MM.1S (cell line): ENCODE data around the gene WDR45B.

Source experiments
- DNase-seq: peaks from one replicate; pipeline ENCODE4 v3.0.0-alpha.2; 2015
- H2AFZ ChIP-seq: fragments of 300-600 bp; sonication (generic); 2 replicates; pipeline ENCODE4 v1.6.0; 2016; ENCODE audit warnings: antibody characterized with exemption, low read length
- H3F3A ChIP-seq: fragments of 300-600 bp; sonication (generic); 2 replicates; pipeline ENCODE4 v1.6.1; 2016; ENCODE audit warnings: mild to moderate bottlenecking, antibody characterized with exemption, low read length, moderate library complexity, mixed read lengths; ENCODE audit not compliant: insufficient read depth
- H3K27ac ChIP-seq: fragments of 300-600 bp; sonication (generic); 2 replicates; pipeline ENCODE4 v1.5.1; 2016; ENCODE audit warnings: mild to moderate bottlenecking, low read length
- H3K27me3 ChIP-seq: fragments of 300-600 bp; sonication (generic); replicated peaks from 2 replicates; pipeline ENCODE4 v1.6.0; 2016; ENCODE audit warnings: low read length; ENCODE audit not compliant: insufficient read depth
- H3K36me3 ChIP-seq: fragments of 300-600 bp; sonication (generic); replicated peaks from 2 replicates; pipeline ENCODE4 v1.6.1; 2016; ENCODE audit warnings: mild to moderate bottlenecking, low read length, mixed read lengths; ENCODE audit not compliant: insufficient read depth
- H3K4me1 ChIP-seq: fragments of 300-600 bp; sonication (generic); 2 replicates; pipeline ENCODE4 v1.6.1; 2016; ENCODE audit warnings: low read length, mixed read lengths
- H3K4me2 ChIP-seq: fragments of 300-600 bp; sonication (generic); 2 replicates; pipeline ENCODE4 v1.6.0; 2016; ENCODE audit warnings: low read depth, low read length
- H3K4me3 ChIP-seq: fragments of 300-600 bp; sonication (generic); 2 replicates; pipeline ENCODE4 v1.5.1; 2016; ENCODE audit warnings: low read length, mixed read lengths
- H3K79me2 ChIP-seq: fragments of 300-600 bp; sonication (generic); 2 replicates; pipeline ENCODE4 v1.6.1; 2016; ENCODE audit warnings: mixed run types, low read length, mixed read lengths
- H3K9ac ChIP-seq: fragments of 300-600 bp; sonication (generic); 2 replicates; pipeline ENCODE4 v1.6.1; 2016; ENCODE audit warnings: low read length, mixed read lengths
- H3K9me2 ChIP-seq: fragments of 300-600 bp; sonication (generic); replicated peaks from 2 replicates; pipeline ENCODE4 v1.6.1; 2016; ENCODE audit warnings: mild to moderate bottlenecking, low read length, mixed read lengths; ENCODE audit not compliant: insufficient read depth
- H3K9me3 ChIP-seq: fragments of 300-600 bp; sonication (generic); replicated peaks from 2 replicates; pipeline ENCODE4 v1.6.1; 2016; ENCODE audit warnings: mild to moderate bottlenecking, low read length, mixed read lengths; ENCODE audit not compliant: insufficient read depth
- H4K20me1 ChIP-seq: fragments of 300-600 bp; sonication (generic); 2 replicates; pipeline ENCODE4 v1.6.1; 2016; ENCODE audit warnings: mild to moderate bottlenecking, low read length, moderate library complexity, mixed read lengths; ENCODE audit not compliant: insufficient read depth
- CTCF ChIP-seq: fragments of 300-600 bp; sonication (generic); IDR thresholded peaks from 2 replicates; pipeline ENCODE4 v1.5.1; 2016; ENCODE audit warnings: antibody characterized with exemption, low read length, mixed read lengths
- EZH2 ChIP-seq: fragments of 300-600 bp; sonication (generic); optimal IDR thresholded peaks from 2 replicates; pipeline ENCODE3; 2017; ENCODE audit warnings: low read depth, mild to moderate bottlenecking, antibody characterized with exemption, low read length, mixed read lengths
- EZH2phosphoT487 ChIP-seq: fragments of 300-600 bp; sonication (generic); IDR thresholded peaks from 2 replicates; pipeline ENCODE4 v1.6.1; 2018; ENCODE audit warnings: antibody characterized with exemption, low read length

WDR45B gene

GRCh38 chr17:82565551-82565950, 82.7 kb downstream of the WDR45B start:
- Histone ChIP-seq H3K4me1 (no peaks in the 10 kb centered on the region), H3F3A (no peaks in the 10 kb centered on the region), H3K36me3 (peaks cover 9% of the 10 kb centered on the region; the same call in 1 of the 2 replicates), H3K9ac (no peak overlapping the region), H3K9me2 (no peaks in the 10 kb centered on the region), H3K9me3 (no peaks in the 10 kb centered on the region), H3K27ac (no peak overlapping the region), H4K20me1 (peaks cover 25% of the 10 kb centered on the region), H3K27me3 (no peaks in the 10 kb centered on the region), H3K4me2 (no peak overlapping the region), H2AFZ (no peak overlapping the region), H3K79me2 (peaks cover 98% of the 10 kb centered on the region), H3K4me3 (no peak overlapping the region)
- no peak for DNase-seq
- TF ChIP-seq EZH2 (no peak), CTCF (no peak), EZH2phosphoT487 (no peak)
